Upper lobe of left lung (tissue), 6 donors: ENCODE results near the gene EGFL7. TPM values are rescaled to one million over a fixed set of nuclear protein-coding genes. Genes with fewer than 3 reads are reported as not detected.

Experiments
- ATAC-seq, 2 donors: fragments of 200-7000 bp; cut with Tn5 transposase; one replicate each; pipeline ENCODE4 v1.9.1; 2022; ENCODE audit warnings: mild to moderate bottlenecking in 2 of 2, moderate library complexity in 2 of 2; ENCODE audit not compliant: low FRiP score in 2 of 2
- DNase-seq, 2 donors: peaks; one replicate each; pipeline ENCODE4 v3.0.0-alpha.2; 2019 to 2020
- H3K27ac ChIP-seq, 4 donors: fragments of 200-600 bp; sonication (generic); one replicate each; pipeline ENCODE4 v1.5.1; 2016 to 2019
- H3K27me3 ChIP-seq, 4 donors: fragments of 200-600 bp; sonication (generic); one replicate each; pipeline ENCODE4 v1.5.1; 2017 to 2019
- H3K36me3 ChIP-seq, 4 donors: fragments of 200-600 bp; sonication (generic); one replicate each; pipeline ENCODE4 v1.5.1; 2016 to 2019
- H3K4me1 ChIP-seq, 4 donors: fragments of 200-600 bp; sonication (generic); one replicate each; pipeline ENCODE4 v1.5.1; 2018 to 2019
- H3K4me3 ChIP-seq, 4 donors: fragments of 200-600 bp; sonication (generic); one replicate each; pipeline ENCODE4 v1.5.1; 2017 to 2019; ENCODE audit warnings: mild to moderate bottlenecking in 2 of 4, moderate library complexity in 1 of 4
- H3K9me3 ChIP-seq, 4 donors: fragments of 200-600 bp; sonication (generic); one replicate each; pipeline ENCODE4 v1.5.1; 2018 to 2019
- CTCF ChIP-seq, 6 experiments: fragments of 450-650 bp in 4 of 6; fragments of 200-600 bp in 2 of 6; sonication (generic) in 2 of 6; IDR thresholded peaks; one replicate each; pipeline ENCODE4 v1.5.1; 2016 to 2019; ENCODE audit warnings: antibody characterized with exemption in 6 of 6
- EP300 ChIP-seq, 4 donors: sonication (generic); formaldehyde crosslinking; IDR thresholded peaks; one replicate each; pipeline ENCODE4 v1.5.1; 2017; ENCODE audit warnings: antibody characterized with exemption in 4 of 4, control low read depth in 2 of 4
- POLR2A ChIP-seq, 4 donors: fragments of 450-650 bp; IDR thresholded peaks; one replicate each; pipeline ENCODE4 v1.5.1; 2016 to 2017; ENCODE audit warnings: antibody characterized with exemption in 4 of 4, mild to moderate bottlenecking in 2 of 4
- POLR2AphosphoS5 ChIP-seq, 2 donors: sonication (generic); formaldehyde crosslinking; IDR thresholded peaks; one replicate each; pipeline ENCODE4 v1.5.1; 2017; ENCODE audit warnings: antibody characterized with exemption in 2 of 2
- WGBS, 2 donors: methylation state at CpG; one replicate each; pipeline ENCODE4 v1.1.5; 2017 to 2018; 5-methylcytosine and 5-hydroxymethylcytosine counted together
- total RNA-seq, 6 donors: library from RNA; depleted of rRNA in 4 of 6; stranded (reverse); fragments of >200 nt in 4 of 6; gene quantifications; one replicate each; pipeline versions ENCODE4 v1.1.0 to v1.2.1, GENCODE V29; 2016 to 2021
- donor health status: DM: no; HTN: no; CAD: no; lungs with moderate emphysema.
- donor health status: DM: no; HTN: yes; CAD: no; lungs with severe emphysema.

Gene EGFL7
- total RNA-seq, 6 donors from 2014 or later, result 77.9 to 321 (median 165) TPM

- Histone ChIP-seq H3K9me3 (no peaks in the 10 kb centered on the region), H3K4me1 (peaks cover 41 to 68% (median 66%) of the 10 kb centered on the region in 4 donors), H3K36me3 (no peaks in the 10 kb centered on the region), H3K27ac (peak overlapping the region in 2 of 4 donors; percentile 71 to 76), H3K4me3 (no peak overlapping the region), H3K27me3 (no peaks in the 10 kb centered on the region)
- ATAC-seq (no peak), DNase-seq (peak in 1 of 2 donors; percentile 33)
- TF ChIP-seq CTCF (IDR thresholded peaks at IDR 0.05) (no peak), EP300 (IDR thresholded peaks at IDR 0.05) (no peak), POLR2AphosphoS5 (IDR thresholded peaks at IDR 0.05) (no peak), POLR2A (IDR thresholded peaks at IDR 0.05) (no peak)
- WGBS, 2 donors, result 65 to 83% methylated on average over 2 to 7 of the region's 9 CpGs
Observed at GRCh38 chr9:136696502-136696901, 33.8 kb downstream of the EGFL7 start.

GRCh38 chr9:136697146-136697820, 34.6 kb downstream of the EGFL7 start:
- DNase-seq (peak in 1 of 2 donors; percentile 60), ATAC-seq (no peak)
- no peaks in the 10 kb centered on the region for H3K36me3 ChIP-seq
- TF ChIP-seq POLR2A (IDR thresholded peaks at IDR 0.05) (no peak), CTCF (IDR thresholded peaks at IDR 0.05) (no peak), POLR2AphosphoS5 (IDR thresholded peaks at IDR 0.05) (no peak)
- peak overlapping the region; percentile 41 to 75 (median 70) for H3K27ac ChIP-seq
- H3K9me3 ChIP-seq, result no peaks in the 10 kb centered on the region
- peaks cover 41 to 71% (median 67%) of the 10 kb centered on the region in 4 donors for H3K4me1 ChIP-seq
- H3K4me3 ChIP-seq, result no peak overlapping the region
- WGBS, 2 donors, result 57 to 78% methylated on average over 4 to 23 of the region's 23 CpGs
- no peaks in the 10 kb centered on the region for H3K27me3 ChIP-seq

- peak overlapping the region; percentile 63 to 75 (median 70) for H3K27ac ChIP-seq
- ATAC-seq, result peak in 1 of 2 donors; percentile 28
- H3K4me1 ChIP-seq, result peaks cover 40 to 64% (median 63%) of the 10 kb centered on the region in 4 donors
- H3K9me3 ChIP-seq, result no peaks in the 10 kb centered on the region
- DNase-seq, result peak; percentile 33 to 77
- peak in 1 of 4 donors; percentile 80 for TF ChIP-seq EP300 (IDR thresholded peaks at IDR 0.05)
- peak in 2 of 4 donors; percentile 32 to 52 for TF ChIP-seq POLR2A (IDR thresholded peaks at IDR 0.05)
- peak in 1 of 2 donors; percentile 16 for TF ChIP-seq POLR2AphosphoS5 (IDR thresholded peaks at IDR 0.05)
- TF ChIP-seq CTCF (IDR thresholded peaks at IDR 0.05), result no peak
- H3K27me3 ChIP-seq, result no peaks in the 10 kb centered on the region
- no peak overlapping the region for H3K4me3 ChIP-seq
- no peaks in the 10 kb centered on the region for H3K36me3 ChIP-seq
- WGBS, 2 donors, result 41 to 68% methylated on average over 19 to 20 of the region's 20 CpGs
Observed at GRCh38 chr9:136697821-136698526, 35.3 kb downstream of the EGFL7 start.

DNA sequence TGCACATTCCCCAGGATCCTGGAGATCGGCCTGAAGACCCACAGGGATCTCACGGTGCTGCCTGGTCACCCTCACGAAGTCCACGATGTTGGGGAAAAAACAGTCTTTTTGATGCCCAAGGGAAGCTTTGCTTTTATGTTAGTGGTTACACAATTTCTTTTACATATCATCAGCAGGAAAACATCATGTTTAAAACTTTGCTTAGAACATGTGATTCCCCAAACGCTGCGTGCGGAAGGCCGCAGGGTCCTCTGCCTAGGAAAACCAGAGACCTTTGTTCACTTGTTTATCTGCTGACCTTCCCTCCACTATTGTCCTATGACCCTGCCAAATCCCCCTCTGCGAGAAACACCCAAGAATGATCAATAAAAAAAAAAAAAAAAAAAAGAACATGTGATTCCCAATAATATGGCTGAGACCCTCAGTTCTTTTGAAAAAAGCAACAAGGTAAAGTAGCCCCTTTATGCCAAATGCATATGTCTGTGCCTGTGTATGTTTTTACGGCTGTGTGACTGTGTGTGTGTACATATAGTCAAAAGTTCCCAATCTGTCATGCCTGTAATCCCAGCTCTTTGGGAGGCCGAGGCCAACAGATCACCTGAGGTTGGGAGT, 36.0 kb downstream of the EGFL7 start:
- DNase-seq (no peak), ATAC-seq (no peak)
- Histone ChIP-seq H3K4me1 (peaks cover 32 to 56% (median 56%) of the 10 kb centered on the region in 4 donors), H3K27ac (peak overlapping the region in 3 of 4 donors; percentile 41 to 75 (median 63)), H3K36me3 (no peaks in the 10 kb centered on the region), H3K4me3 (no peak overlapping the region), H3K27me3 (no peaks in the 10 kb centered on the region), H3K9me3 (no peaks in the 10 kb centered on the region)
- 86 to 88% methylated on average over 11 of the region's 11 CpGs for WGBS, 2 donors
- TF ChIP-seq POLR2AphosphoS5 (IDR thresholded peaks at IDR 0.05) (no peak), POLR2A (IDR thresholded peaks at IDR 0.05) (no peak), EP300 (IDR thresholded peaks at IDR 0.05) (no peak), CTCF (IDR thresholded peaks at IDR 0.05) (no peak)
